ENCODE measurements around the gene ABT1. TPM values are rescaled to one million over a fixed set of nuclear protein-coding genes. Genes with fewer than 3 reads are reported as not detected.

The ABT1 gene
- total and polyA plus RNA-seq, 2 experiments from 2014 or later = 10.9 to 17.6 TPM

DNA sequence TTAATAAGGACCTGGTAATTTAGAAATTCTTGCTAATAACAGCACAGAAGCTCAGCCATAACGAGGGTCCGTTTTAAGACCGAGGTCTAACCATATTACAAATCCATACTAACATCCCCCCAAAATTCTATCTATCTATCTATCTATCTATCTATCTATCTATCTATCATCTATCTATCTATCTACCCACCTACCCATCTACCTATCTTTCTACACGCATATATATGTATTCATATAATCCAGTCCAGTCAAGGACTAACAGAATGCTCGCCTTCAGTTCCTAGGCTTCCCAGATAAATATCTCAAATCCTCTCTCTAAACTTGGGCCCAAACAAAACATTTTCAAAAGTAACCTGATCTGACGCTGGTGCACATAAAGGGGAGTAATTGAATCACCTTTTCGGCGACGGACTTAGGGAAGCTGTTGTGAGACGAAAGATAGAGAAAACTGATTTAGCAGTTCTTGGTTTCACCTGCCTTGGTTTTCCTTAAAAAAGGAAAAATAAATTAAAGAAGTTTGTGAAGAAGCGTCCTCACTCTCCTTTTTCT, 44.0 kb upstream of the ABT1 start:
- WGBS, 2 experiments (ENCODE audit: low coverage in 1 of 2, low lambda C conversion rate in 2 of 2, missing lambda C conversion rate in 2 of 2) = 54 to 58% methylated on average over 11 of the region's 11 CpGs

DNA sequence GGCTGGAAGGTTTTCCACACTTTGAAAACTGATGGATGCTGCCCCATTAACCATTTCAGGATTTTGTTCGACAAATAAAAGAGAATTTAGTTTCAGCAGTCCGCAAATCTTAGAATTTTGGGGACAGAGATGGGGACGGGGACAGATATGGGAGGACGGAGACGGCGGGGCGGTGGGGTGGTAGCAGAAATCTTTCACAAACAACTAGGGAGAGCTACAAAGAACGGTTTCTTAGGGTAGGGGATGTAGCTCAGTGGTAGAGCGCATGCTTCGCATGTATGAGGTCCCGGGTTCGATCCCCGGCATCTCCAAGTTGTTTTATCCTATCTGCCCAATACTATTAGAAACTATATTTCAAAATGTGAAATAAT, 43.5 kb upstream of the ABT1 start:
- TF ChIP-seq EZH2phosphoT487 (IDR thresholded peaks at IDR 0.05; ENCODE audit: insufficient read depth, low read depth) (no peak), EZH2 (IDR thresholded peaks at IDR 0.05; ENCODE audit: insufficient read depth, poor library complexity, severe bottlenecking) (no peak)
- Histone ChIP-seq H3K4me1 (ENCODE audit: insufficient read depth) (0 out of 2 replicates have a peak, but pooled peaks cover 8% of the 10 kb centered on the region), H3K36me3 (ENCODE audit: low read depth) (no peaks in the 10 kb centered on the region), H3K9me2 (ENCODE audit: insufficient read depth) (no peaks in the 10 kb centered on the region), H2AFZ (peak overlapping the region; percentile 67), H3K9me3 (ENCODE audit: low read depth) (no peaks in the 10 kb centered on the region), H3K9ac (peak overlapping the region; percentile 50), H3K79me2 (ENCODE audit: insufficient read depth) (no peaks in the 10 kb centered on the region), H3K4me3 (peak overlapping the region; percentile 74), H3K4me2 (ENCODE audit: unreplicated experiment) (peak overlapping the region; percentile 78), H4K20me1 (ENCODE audit: insufficient read depth) (no peaks in the 10 kb centered on the region), H3K27ac (peak overlapping the region; percentile 71), H3K27me3 (replicated peaks; ENCODE audit: insufficient read depth) (no peaks in the 10 kb centered on the region), H3F3A (ENCODE audit: insufficient read depth) (peaks cover 42% of the 10 kb centered on the region)
- in situ Hi-C loops (cut with MboI) = no loop called here
- peak; percentile 66 for DNase-seq
- 1 to 3% methylated on average over 13 of the region's 13 CpGs for WGBS, 2 experiments (ENCODE audit: low coverage in 1 of 2, low lambda C conversion rate in 2 of 2, missing lambda C conversion rate in 2 of 2)

More for the DNA sequence above, 44.0 kb upstream of the ABT1 start:
- Histone ChIP-seq H4K20me1 (ENCODE audit: insufficient read depth) (no peaks in the 10 kb centered on the region), H3K4me1 (ENCODE audit: insufficient read depth) (0 out of 2 replicates have a peak, but pooled peaks cover 8% of the 10 kb centered on the region), H3K9me3 (ENCODE audit: low read depth) (no peaks in the 10 kb centered on the region), H3K9me2 (ENCODE audit: insufficient read depth) (no peaks in the 10 kb centered on the region), H3K4me3 (peak overlapping the region; percentile 74), H2AFZ (peak overlapping the region; percentile 67), H3K4me2 (ENCODE audit: unreplicated experiment) (peak overlapping the region; percentile 78), H3F3A (ENCODE audit: insufficient read depth) (peaks cover 38% of the 10 kb centered on the region), H3K79me2 (ENCODE audit: insufficient read depth) (no peaks in the 10 kb centered on the region), H3K36me3 (ENCODE audit: low read depth) (no peaks in the 10 kb centered on the region), H3K27me3 (replicated peaks; ENCODE audit: insufficient read depth) (no peaks in the 10 kb centered on the region), H3K27ac (no peak overlapping the region), H3K9ac (peak overlapping the region; percentile 50)
- in situ Hi-C loops (cut with MboI) = no loop called here
- TF ChIP-seq EZH2 (IDR thresholded peaks at IDR 0.05; ENCODE audit: insufficient read depth, poor library complexity, severe bottlenecking) = no peak
- no peak for TF ChIP-seq EZH2phosphoT487 (IDR thresholded peaks at IDR 0.05; ENCODE audit: insufficient read depth, low read depth)
- no peak for DNase-seq

DNA sequence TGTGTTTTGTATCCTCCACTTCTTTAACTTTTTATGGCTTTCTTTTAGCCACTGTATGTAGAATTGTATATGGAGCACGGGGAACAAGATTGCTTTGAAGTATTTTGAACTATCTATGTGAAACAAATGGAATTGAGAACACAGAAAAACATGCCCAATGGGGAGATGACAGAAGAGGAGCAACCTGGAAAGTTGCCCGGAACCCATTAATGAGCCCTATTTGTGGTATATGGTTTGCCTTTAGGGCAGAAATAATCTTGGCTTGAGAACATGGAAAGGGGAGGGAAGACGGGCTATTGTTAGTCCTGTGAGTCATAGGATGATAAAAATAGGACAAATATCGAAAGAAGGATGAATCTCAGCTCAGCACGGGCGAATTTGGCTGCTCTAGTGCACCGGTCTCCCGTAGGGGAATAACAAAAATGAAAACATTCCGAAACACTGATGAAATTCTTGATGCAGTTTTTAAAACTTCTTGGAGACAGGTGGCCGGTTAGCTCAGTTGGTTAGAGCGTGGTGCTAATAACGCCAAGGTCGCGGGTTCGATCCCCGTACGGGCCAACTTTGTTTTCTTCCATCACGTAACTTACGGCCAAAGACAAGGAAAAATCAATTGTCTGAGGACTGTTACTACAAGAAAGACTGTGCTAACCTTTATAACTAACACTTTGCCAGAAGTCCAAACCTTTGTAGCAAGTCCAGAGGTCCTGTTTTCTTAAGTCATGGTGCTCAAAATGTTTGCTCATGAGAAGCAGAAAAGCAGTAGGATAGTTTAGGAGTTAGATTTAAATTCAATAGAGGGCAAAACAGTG, 42.9 kb upstream of the ABT1 start:
- H2AFZ ChIP-seq = peak overlapping the region; percentile 67; the same call in 1 of the 2 replicates
- WGBS, 2 experiments (ENCODE audit: low coverage in 1 of 2, low lambda C conversion rate in 2 of 2, missing lambda C conversion rate in 2 of 2) = 2% methylated on average over 19 of the region's 19 CpGs
- peak overlapping the region; percentile 74 for H3K4me3 ChIP-seq
- H3K27ac ChIP-seq = peak overlapping the region; percentile 71
- no peaks in the 10 kb centered on the region for H3K79me2 ChIP-seq (ENCODE audit: insufficient read depth)
- peaks cover 47% of the 10 kb centered on the region for H3F3A ChIP-seq (ENCODE audit: insufficient read depth)
- H3K9ac ChIP-seq = peak overlapping the region; percentile 50
- DNase-seq = peak; percentile 95
- no peaks in the 10 kb centered on the region for H3K27me3 ChIP-seq (replicated peaks; ENCODE audit: insufficient read depth)
- peak overlapping the region; percentile 78 for H3K4me2 ChIP-seq (ENCODE audit: unreplicated experiment)
- no peaks in the 10 kb centered on the region for H3K9me2 ChIP-seq (ENCODE audit: insufficient read depth)
- no peak for TF ChIP-seq EZH2 (IDR thresholded peaks at IDR 0.05; ENCODE audit: insufficient read depth, poor library complexity, severe bottlenecking)
- TF ChIP-seq EZH2phosphoT487 (IDR thresholded peaks at IDR 0.05; ENCODE audit: insufficient read depth, low read depth) = no peak
- 0 out of 2 replicates have a peak, but pooled peaks cover 8% of the 10 kb centered on the region for H3K4me1 ChIP-seq (ENCODE audit: insufficient read depth)
- H4K20me1 ChIP-seq (ENCODE audit: insufficient read depth) = no peaks in the 10 kb centered on the region
- H3K9me3 ChIP-seq (ENCODE audit: low read depth) = no peaks in the 10 kb centered on the region
- in situ Hi-C loops (cut with MboI) = no loop called here
- no peaks in the 10 kb centered on the region for H3K36me3 ChIP-seq (ENCODE audit: low read depth)

DNA sequence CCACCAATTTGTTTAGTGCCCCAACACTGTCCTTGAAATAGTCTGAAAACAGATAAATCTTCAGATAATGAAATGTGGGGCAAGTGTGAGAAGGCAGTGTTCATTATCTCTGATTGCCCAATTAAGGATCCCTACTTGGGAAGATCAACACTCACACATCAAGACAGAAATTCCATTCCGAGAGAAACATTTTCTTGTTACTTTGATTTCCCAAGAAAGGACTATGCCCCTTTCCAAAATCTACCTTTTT, 42.4 kb upstream of the ABT1 start:
- Histone ChIP-seq H3K9ac (peak overlapping the region; percentile 40), H3K9me3 (ENCODE audit: low read depth) (no peaks in the 10 kb centered on the region), H3K9me2 (ENCODE audit: insufficient read depth) (no peaks in the 10 kb centered on the region), H2AFZ (peak overlapping the region; percentile 51), H3K79me2 (ENCODE audit: insufficient read depth) (no peaks in the 10 kb centered on the region), H3K4me3 (peak overlapping the region; percentile 74), H3K4me1 (ENCODE audit: insufficient read depth) (0 out of 2 replicates have a peak, but pooled peaks cover 8% of the 10 kb centered on the region), H3K36me3 (ENCODE audit: low read depth) (no peaks in the 10 kb centered on the region), H3K27ac (peak overlapping the region; percentile 71), H3F3A (ENCODE audit: insufficient read depth) (peaks cover 50% of the 10 kb centered on the region), H4K20me1 (ENCODE audit: insufficient read depth) (no peaks in the 10 kb centered on the region), H3K27me3 (replicated peaks; ENCODE audit: insufficient read depth) (no peaks in the 10 kb centered on the region), H3K4me2 (ENCODE audit: unreplicated experiment) (peak overlapping the region; percentile 78)
- TF ChIP-seq EZH2 (IDR thresholded peaks at IDR 0.05; ENCODE audit: insufficient read depth, poor library complexity, severe bottlenecking) (no peak), EZH2phosphoT487 (IDR thresholded peaks at IDR 0.05; ENCODE audit: insufficient read depth, low read depth) (no peak)
- 0 to 3% methylated on average over 1 of the region's 1 CpG for WGBS, 2 experiments (ENCODE audit: low coverage in 1 of 2, low lambda C conversion rate in 2 of 2, missing lambda C conversion rate in 2 of 2)
- DNase-seq = no peak
- in situ Hi-C loops (cut with MboI) = no loop called here

Measured in GM23248 (cell line).